SIG-M5 treated with dmso at 0.1 percent for 504 hours (cell line): ENCODE measurements around the gene NACC2.
A peak's percentile ranks its signal among the peaks of the same experiment; 100 is the strongest.

ENCODE experiments used
- DNase-seq: peaks from one replicate; lab custom pipeline; 2025; ENCODE audit not compliant: unreplicated experiment; lab: John Stamatoyannopoulos, UW

Gene NACC2

GRCh38 chr9:136093346-136093986 lies 1.6 kb downstream of the NACC2 start:
- DNase-seq, result no peak

DNA sequence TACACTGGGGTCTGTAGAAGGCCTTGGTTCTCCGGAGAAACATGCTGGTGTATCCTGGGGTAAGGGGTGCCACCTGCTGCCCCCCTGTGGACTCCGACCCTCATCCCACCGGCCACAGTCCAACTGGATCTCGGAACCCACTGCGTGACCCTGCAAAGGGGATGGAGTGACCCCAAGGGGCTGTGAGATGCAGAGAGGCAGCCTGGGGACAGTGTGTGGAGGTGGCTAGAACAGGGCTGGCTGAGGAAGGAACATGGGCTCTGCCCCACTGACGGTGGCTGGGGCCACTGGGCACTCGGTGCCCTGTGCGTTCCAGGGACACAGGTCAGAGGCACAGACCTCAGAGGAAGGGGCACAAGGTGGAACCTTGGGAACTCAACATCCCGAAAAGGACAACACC lies 2.3 kb downstream of the NACC2 start:
- no peak for DNase-seq

- no peak for DNase-seq
These were observed 2.8 kb downstream of the NACC2 start for GRCh38 chr9:136092353-136092650.

GRCh38 chr9:136091582-136092352 lies 3.3 kb downstream of the NACC2 start:
- DNase-seq, result no peak

DNA sequence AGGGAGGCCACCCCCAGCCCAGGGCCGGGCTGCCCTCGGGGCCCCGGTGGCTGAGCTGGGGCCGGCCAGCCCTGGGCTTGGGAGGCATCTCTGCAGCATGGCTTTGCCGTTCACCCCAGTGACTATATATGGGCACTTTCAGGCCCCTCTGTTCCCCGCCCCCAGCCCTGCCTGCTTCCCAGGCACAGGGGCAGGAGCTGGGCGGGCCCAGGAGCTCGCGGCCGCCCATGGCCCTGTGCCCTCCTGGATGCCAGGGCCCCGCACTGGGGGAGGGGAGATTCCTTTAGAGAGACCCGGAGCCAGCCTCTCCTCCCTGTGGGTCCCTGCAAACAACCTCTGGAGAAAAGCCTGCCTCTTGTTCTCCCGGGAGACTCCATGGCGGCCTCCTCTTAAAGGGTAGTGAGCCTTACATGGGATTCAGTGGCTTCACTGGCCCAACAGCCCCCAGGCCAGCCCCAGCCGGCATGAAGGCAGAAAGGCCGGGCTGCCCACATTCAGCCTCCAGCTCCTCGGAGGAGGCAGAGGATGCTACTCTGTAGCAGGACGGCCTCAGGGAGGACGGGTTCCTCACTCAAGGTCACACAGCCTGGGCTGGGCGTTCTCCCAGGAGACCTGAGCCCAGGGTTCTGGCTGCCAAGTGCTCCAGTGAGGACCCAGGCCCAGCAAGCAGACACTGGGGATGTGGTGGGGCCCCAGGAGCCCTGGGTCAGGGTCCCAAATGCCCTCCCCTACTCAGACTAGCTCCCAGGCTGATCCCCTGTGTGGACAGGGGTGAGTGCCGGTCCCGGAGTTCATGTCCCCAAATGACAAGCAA lies 4.1 kb downstream of the NACC2 start:
- peak; percentile 18 for DNase-seq

DNA sequence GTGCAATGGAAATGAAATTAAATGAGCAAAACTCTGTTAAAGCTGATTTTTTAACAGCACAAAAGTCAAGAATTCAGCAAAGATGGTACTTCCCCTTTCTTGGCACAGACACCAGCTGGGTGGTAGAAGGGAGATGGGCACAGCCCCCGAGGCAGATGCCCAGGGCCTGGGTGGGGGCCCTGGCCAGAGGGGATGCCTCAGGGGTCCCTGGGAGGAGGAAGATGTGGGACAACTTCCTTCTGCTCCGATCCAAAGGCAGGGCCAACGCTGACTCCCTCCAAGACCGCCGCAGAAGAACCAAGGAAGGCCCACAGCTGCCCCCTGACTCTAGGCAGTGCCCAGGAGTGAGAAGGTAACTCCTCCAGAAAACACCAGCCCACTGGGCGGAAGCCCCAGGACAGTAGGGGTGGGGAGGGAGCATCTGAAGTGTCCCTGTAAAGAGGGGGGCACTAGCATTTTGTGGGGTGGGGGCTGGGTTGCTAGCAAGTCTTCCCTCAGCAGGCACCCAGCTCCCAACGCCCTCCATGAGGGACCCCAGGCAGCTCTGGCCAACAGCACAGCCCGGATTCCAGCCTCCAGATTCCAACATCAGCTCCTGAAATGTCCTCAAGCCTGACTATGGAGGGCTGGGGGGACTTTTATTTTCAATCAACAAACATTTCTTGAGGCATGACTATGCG lies 4.9 kb downstream of the NACC2 start:
- peak; percentile 41 for DNase-seq

DNA sequence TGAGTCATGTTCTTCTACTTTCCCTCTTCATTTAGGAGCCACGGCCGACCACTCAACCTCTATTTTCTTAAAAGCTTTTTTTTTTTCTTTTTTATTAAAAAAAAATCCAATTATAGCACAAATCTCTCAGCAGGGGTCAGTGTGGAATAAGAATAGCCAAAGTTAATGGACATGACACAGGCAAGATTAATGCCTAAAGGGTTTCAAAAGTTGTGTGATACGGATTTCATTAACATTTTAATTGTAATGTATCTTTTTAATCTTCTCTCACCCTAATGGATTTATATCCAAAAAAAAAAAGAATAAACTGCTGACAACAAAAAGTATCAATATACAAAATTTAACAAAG lies 5.4 kb downstream of the NACC2 start:
- peak; percentile 31 for DNase-seq

DNA sequence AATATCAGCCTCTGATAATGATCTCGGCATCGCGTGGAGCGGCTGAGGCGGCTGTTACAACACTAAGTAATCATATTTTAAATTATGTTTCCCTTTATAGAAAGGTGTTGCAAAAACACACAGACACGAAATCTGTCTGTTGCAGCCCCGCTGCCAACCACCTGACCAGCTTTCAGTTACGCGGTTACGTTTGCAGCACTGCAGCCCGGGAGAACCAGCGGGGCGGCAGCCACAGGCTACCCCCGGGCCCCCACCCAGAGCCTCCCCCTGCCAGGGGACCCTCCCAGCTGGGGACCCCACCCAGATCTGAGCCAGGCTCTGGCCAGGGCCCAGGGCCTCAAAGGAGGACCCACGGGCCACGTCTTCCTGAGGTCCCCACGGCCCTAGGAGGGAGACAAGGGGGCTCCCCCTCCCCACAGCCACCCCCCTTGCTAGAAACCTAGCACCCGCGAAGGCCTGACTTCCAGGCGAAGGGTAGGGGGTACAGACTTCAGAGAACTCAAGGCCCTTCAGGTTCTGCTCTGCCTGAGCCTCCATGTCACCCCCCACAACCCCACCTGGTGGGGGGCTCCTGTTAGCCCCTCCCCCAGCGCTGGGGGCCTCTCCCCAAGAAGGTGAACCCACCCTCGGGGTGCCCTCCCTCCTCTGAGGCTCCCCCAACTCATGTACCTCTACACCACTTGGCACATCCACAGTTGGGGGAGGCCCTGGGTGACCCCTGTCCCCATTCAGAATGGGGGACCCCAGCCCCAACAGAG lies 6.0 kb downstream of the NACC2 start:
- DNase-seq, result peak; percentile 82

DNA sequence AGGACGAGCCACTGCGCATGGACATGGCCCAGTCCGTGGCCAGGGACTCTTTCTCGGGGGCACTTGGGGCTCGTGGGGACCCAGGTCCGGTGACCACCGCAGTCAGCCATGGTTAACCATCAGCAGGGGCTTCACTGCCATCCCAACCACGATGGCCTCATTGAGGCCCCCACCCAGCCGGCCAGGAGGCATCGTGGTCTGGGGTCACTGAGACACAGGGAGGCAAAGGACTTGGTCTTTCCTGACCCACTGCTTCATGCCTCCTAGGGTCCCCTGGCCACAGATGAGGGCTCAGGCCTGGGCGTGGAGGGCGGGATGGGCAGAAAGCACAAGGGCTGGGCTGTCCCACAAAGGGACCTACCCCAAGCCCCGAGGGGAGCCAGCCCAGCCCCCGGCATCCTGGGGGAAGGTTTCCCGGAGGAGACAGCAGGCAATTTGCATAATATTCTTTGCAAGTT lies 6.6 kb downstream of the NACC2 start:
- DNase-seq, result no peak

DNA sequence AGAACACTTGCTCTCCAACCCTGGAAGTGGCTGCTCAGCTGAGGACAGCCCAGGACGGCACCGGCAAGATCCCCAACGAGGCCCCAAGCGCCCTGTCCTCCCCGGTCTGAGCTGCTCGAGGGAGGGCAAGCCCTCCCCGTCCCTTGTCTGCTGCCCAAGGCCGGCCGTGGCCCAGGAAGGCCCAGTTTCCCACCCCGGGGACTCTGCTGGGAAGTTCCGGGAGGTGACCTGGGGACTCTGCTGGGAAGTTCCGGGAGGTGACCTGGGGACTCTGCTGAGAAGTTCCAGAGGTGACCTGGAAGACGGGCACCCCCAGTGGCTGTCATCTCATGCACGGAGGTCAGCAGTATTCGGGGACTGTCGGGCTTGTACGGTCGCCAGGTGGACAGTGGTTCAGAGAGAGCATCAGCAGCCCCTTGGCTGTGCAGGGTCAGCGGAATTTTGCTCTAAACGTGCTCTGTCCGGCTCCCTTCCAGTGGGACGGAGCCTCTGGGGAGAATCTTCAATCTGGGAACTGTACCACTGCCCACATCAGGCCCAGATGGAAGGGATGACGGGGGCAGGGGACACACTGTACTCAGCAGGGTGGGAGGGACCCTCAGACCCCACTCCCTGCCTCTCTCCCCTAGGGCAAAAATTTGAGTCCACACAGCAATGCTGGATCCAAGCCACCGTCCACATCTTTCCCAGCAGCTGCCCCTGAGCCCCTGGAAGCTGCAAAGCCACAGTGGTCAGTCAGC lies 7.2 kb downstream of the NACC2 start:
- no peak for DNase-seq

DNA sequence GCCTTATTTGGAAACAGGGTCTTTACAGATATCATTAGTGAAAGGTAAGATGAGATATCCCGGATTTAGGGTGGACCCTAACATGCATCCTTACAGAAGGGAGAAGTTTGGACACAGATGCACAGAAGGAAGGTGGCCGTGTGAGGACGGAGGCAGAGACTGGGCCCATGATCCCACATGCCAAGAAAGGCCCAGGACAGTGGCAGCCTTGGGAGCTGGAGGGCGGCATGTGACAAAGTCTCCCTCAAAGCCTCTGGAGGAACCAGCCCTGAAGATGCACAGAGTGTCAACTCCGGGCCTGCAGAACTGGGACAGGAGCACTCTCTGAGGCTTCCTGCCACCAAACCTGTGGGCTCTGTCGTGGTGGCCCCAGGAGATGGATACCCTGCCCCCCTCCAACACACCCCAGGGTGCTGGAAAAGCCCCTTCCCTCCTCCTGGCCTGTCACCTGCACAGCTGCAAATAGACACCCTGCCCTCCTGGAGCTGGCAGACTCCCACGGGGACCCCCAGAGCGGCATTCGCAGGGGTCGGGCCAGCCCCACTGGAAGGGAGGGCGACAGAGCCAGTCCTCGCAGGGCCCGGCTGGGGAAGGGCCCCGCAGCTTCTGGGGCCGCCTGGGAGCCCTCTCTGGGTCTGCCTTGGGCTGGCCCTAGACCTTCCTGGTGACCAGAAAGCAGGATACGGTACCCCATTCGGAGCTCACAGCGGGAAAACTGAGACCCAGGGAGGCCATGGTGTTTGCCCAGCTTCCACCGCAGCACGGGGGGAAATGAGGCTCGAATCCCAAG lies 7.9 kb downstream of the NACC2 start:
- no peak for DNase-seq

- no peak for DNase-seq
These were observed 8.7 kb downstream of the NACC2 start for GRCh38 chr9:136086213-136086881.

GRCh38 chr9:136085815-136086212 lies 9.3 kb downstream of the NACC2 start:
- DNase-seq, result no peak

DNA sequence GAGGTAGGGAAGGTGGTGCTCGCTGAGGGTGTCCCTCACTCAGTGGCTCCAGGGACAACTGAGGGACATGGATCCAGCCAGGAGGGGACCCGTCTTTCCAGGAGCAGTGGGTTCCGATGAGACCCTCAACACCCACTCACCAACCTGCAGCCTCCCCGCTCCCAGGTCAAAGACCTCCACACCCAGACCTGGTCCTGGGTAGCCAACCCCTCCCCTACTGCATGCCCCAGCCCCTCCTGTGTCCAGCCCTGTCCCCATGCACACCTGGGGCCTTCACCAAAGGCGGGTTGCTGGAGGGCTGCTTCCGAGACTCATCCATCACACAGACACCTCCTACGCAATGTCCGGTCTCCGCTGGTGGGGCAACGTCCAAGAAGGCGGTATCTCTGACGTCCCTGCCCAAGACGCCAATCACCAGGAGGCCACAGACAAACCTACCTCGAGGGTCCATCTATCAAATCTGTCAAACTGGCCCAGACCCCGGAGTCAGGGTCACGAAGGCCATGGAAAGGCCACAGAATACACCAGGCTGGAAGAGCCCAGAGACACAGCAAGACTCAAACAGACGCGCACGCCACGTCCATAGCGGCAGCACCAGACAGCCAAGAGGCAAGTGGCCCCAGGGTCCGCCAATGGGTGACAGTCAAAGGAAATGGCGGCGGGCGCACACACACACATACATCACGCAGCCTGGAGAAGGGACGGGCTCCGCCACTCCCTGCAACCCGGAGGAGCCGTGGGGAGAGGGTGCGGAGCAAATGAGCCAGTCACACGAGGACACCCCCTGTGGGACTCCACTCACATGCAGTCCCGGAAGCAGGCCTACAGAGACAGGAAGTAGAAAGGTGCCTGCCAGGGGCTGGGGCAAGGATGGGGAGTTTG lies 10.8 kb downstream of the NACC2 start:
- no peak for DNase-seq

DNA sequence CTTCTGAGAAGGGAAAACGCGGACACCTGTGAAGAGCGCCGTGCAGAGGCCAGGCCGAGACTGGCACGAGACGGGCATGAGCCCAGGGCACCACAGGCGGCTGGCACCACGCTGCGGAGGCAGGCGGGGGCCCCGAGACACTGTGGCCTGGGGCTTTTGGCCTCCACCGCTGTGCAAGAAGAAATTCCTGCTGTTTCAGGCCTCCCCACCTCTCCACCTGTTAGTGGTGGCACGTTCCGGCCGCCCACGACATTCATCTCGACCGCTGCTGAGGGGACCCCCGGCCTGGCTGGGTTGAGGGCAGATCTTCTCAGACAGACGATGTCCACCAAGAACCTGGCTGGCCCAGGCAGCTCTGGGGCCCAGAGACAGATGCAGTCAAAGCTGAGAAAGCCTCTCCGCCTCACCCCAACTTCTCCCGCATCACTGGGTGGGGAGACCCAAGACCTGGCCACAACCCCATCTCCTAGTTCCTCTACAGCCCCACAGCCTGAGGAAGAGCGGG lies 11.5 kb downstream of the NACC2 start:
- no peak for DNase-seq

DNA sequence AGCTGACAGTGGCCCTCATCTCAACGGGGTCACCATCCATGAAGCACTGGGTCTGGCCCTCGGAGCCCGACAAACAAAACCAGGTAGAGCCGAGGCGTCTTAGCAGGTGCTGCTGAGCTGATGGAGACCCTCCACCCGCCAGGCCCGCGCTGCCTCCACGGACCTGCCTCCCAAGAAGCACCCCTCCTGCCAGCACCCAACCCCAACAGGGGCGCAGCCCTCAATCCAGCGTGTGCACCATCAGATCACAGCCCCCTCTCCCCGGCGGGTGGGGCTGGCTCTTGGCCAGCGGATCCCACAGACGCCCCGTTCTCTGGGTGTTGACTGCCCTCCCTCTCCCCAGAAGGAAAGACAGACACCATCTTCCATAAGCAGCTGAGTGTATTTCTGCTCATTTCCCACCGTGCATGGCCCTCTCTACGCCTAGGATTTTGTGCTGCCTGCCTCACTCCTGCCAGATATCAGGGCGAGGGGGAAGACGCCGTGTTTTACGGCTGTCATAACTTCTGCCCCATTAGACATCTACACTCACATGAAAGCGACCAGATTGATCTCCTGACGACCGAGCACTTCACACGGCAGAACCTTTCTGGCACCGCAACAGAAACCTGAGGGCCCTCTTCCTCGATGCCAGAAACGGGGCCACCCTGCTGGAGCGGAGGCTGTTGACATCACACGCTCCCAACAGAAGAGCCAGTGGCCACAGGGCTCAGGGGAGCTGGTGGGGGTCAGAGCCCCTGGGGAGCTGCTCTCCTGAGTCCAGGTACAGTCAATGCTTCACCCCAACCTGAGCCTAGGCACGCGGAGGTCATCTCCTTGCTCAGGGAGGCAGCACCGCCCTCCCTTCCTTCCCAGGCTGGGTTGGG lies 12.4 kb downstream of the NACC2 start:
- DNase-seq, result no peak
